ENCODE results near the gene TBX1. TPM values are rescaled to one million over a fixed set of nuclear protein-coding genes. Genes with fewer than 3 reads are reported as not detected.

The TBX1 gene
- total RNA-seq (not detected), polyA plus RNA-seq (not detected)

- H3K36me3 Mint-ChIP-seq: no peaks in the 10 kb centered on the region
- DNase-seq: no peak
- peaks cover 23 to 44% (median 34%) of the 10 kb centered on the region in 4 donors for H3K4me1 Mint-ChIP-seq
- intact Hi-C loops (cut with micrococcal nuclease): no loop called here
- Histone ChIP-seq H3K4me1 (ENCODE audit: insufficient read depth, low read length) (peaks cover 33% of the 10 kb centered on the region), H3K9me3 (ENCODE audit: control insufficient read depth in 1 of 2, low read length in 2 of 2) (no peaks in the 10 kb centered on the region), H3K4me3 (ENCODE audit: low read length in 2 of 2) (no peak within 1 kb of the TSS), H3K36me3 (ENCODE audit: insufficient read depth, low read length) (no peaks in the 10 kb centered on the region), H3K27ac (ENCODE audit: low read depth, low read length) (no peak within 1 kb of the TSS), H3K27me3 (ENCODE audit: insufficient read depth, low read length) (peaks cover 31% of the 10 kb centered on the region)
- peaks cover 0 to 5% (median 0%) of the 10 kb centered on the region in 8 donors for H3K9me3 Mint-ChIP-seq
- ChIA-PET POLR2A (ENCODE audit: partially characterized antibody) (interaction anchor here (1.4 kb wide), 1 partner anchor 12 kb away, joined by 3 read pairs; no protein-coding TSS in a partner anchor), CTCF (ENCODE audit: partially characterized antibody) (no interaction called here)
- H3K27ac Mint-ChIP-seq: peak within 1 kb of the TSS in 3 of 7 donors; percentile 8 to 76 (median 62)
- peak within 1 kb of the TSS; percentile 81 to 93 (median 89) for H3K4me3 Mint-ChIP-seq
- H3K27me3 Mint-ChIP-seq: peaks cover 38 to 42% of the 10 kb centered on the region in 2 donors
Observed at GRCh38 chr22:19760058-19760950, at the start of gene TBX1. TSS of gene TBX1 (plus strand) at chr22:19760778. CDS start at chr22:19760844, 66 bp downstream.

GRCh38 chr22:19713245-19713644 is 47.3 kb upstream of the TBX1 start:
- Mint-ChIP-seq H3K27ac (no peak overlapping the region), H3K27me3 (peaks cover 4 to 13% of the 10 kb centered on the region in 2 donors), H3K4me1 (peaks cover 2 to 8% (median 4%) of the 10 kb centered on the region in 4 donors), H3K36me3 (no peaks in the 10 kb centered on the region), H3K4me3 (peak overlapping the region in 7 of 8 donors; percentile 23 to 83 (median 61)), H3K9me3 (peaks cover 0 to 2% (median 0%) of the 10 kb centered on the region in 8 donors)
- peak in 1 of 5 donors; percentile 5 for DNase-seq
- Histone ChIP-seq H3K9me3 (ENCODE audit: control insufficient read depth in 1 of 2, low read length in 2 of 2) (no peaks in the 10 kb centered on the region), H3K36me3 (ENCODE audit: insufficient read depth, low read length) (no peaks in the 10 kb centered on the region), H3K27ac (ENCODE audit: low read depth, low read length) (no peak overlapping the region), H3K4me1 (ENCODE audit: insufficient read depth, low read length) (peaks cover 12% of the 10 kb centered on the region), H3K4me3 (ENCODE audit: low read length in 2 of 2) (no peak overlapping the region), H3K27me3 (ENCODE audit: insufficient read depth, low read length) (peaks cover 25% of the 10 kb centered on the region)
- intact Hi-C loops (cut with micrococcal nuclease): no loop called here
- POLR2A ChIA-PET (ENCODE audit: partially characterized antibody): no interaction called here
- CTCF ChIA-PET (ENCODE audit: partially characterized antibody): no interaction called here

- H3K4me3 Mint-ChIP-seq: peak overlapping the region; percentile 21 to 83 (median 52)
- H3K27me3 ChIP-seq (ENCODE audit: insufficient read depth, low read length): peaks cover 25% of the 10 kb centered on the region
- no peak overlapping the region for H3K27ac Mint-ChIP-seq
- no peaks in the 10 kb centered on the region for H3K36me3 ChIP-seq (ENCODE audit: insufficient read depth, low read length)
- H3K9me3 ChIP-seq (ENCODE audit: control insufficient read depth in 1 of 2, low read length in 2 of 2): no peaks in the 10 kb centered on the region
- H3K4me1 ChIP-seq (ENCODE audit: insufficient read depth, low read length): peaks cover 16% of the 10 kb centered on the region
- no peak overlapping the region for H3K27ac ChIP-seq (ENCODE audit: low read depth, low read length)
- peaks cover 2 to 8% (median 4%) of the 10 kb centered on the region in 4 donors for H3K4me1 Mint-ChIP-seq
- POLR2A ChIA-PET (ENCODE audit: partially characterized antibody): no interaction called here
- intact Hi-C loops (cut with micrococcal nuclease): no loop called here
- peaks cover 4 to 13% of the 10 kb centered on the region in 2 donors for H3K27me3 Mint-ChIP-seq
- CTCF ChIA-PET (ENCODE audit: partially characterized antibody): no interaction called here
- peak in 1 of 5 donors; percentile 6 for DNase-seq
- peaks cover 0 to 2% (median 0%) of the 10 kb centered on the region in 8 donors for H3K9me3 Mint-ChIP-seq
- H3K4me3 ChIP-seq (ENCODE audit: low read length in 2 of 2): no peak overlapping the region
- H3K36me3 Mint-ChIP-seq: no peaks in the 10 kb centered on the region
Observed at GRCh38 chr22:19713650-19714311, 46.8 kb upstream of the TBX1 start.

GRCh38 chr22:19714312-19715187 is 46.0 kb upstream of the TBX1 start, which contains the start of gene SEPTIN5:
TSS of gene SEPTIN5 (plus strand) at chr22:19714503. CDS start at chr22:19714589, 86 bp downstream.
- Histone ChIP-seq H3K27me3 (ENCODE audit: insufficient read depth, low read length) (peaks cover 25% of the 10 kb centered on the region), H3K9me3 (ENCODE audit: control insufficient read depth in 1 of 2, low read length in 2 of 2) (no peaks in the 10 kb centered on the region), H3K27ac (ENCODE audit: low read depth, low read length) (no peak within 1 kb of the TSS), H3K36me3 (ENCODE audit: insufficient read depth, low read length) (no peaks in the 10 kb centered on the region), H3K4me3 (ENCODE audit: low read length in 2 of 2) (no peak within 1 kb of the TSS), H3K4me1 (ENCODE audit: insufficient read depth, low read length) (peaks cover 21% of the 10 kb centered on the region)
- Mint-ChIP-seq H3K4me3 (peak within 1 kb of the TSS; percentile 47 to 83 (median 66)), H3K27ac (no peak within 1 kb of the TSS), H3K9me3 (peaks cover 0 to 2% (median 0%) of the 10 kb centered on the region in 8 donors), H3K36me3 (no peaks in the 10 kb centered on the region), H3K27me3 (peaks cover 6 to 17% of the 10 kb centered on the region in 2 donors), H3K4me1 (peaks cover 2 to 12% (median 7%) of the 10 kb centered on the region in 4 donors)
- intact Hi-C loops (cut with micrococcal nuclease): no loop called here
- ChIA-PET CTCF (ENCODE audit: partially characterized antibody) (interaction anchor here (1.0 to 1.1 kb wide), 2 partner anchors 16 to 35 kb away, joined by 3 read pairs; no protein-coding TSS in a partner anchor), POLR2A (ENCODE audit: partially characterized antibody) (no interaction called here)
- peak in 1 of 5 donors; percentile 39 for DNase-seq

GRCh38 chr22:19715188-19715930 is 45.2 kb upstream of the TBX1 start:
- Histone ChIP-seq H3K9me3 (ENCODE audit: control insufficient read depth in 1 of 2, low read length in 2 of 2) (no peaks in the 10 kb centered on the region), H3K4me3 (ENCODE audit: low read length in 2 of 2) (no peak overlapping the region), H3K4me1 (ENCODE audit: insufficient read depth, low read length) (peaks cover 21% of the 10 kb centered on the region), H3K36me3 (ENCODE audit: insufficient read depth, low read length) (no peaks in the 10 kb centered on the region), H3K27me3 (ENCODE audit: insufficient read depth, low read length) (peaks cover 25% of the 10 kb centered on the region), H3K27ac (ENCODE audit: low read depth, low read length) (no peak overlapping the region)
- Mint-ChIP-seq H3K27me3 (peaks cover 8 to 24% of the 10 kb centered on the region in 2 donors), H3K27ac (no peak overlapping the region), H3K4me1 (peaks cover 2 to 21% (median 7%) of the 10 kb centered on the region in 4 donors), H3K36me3 (no peaks in the 10 kb centered on the region), H3K9me3 (peaks cover 0 to 2% (median 0%) of the 10 kb centered on the region in 8 donors), H3K4me3 (peak overlapping the region; percentile 32 to 67 (median 59))
- peak in 1 of 5 donors; percentile 19 for DNase-seq
- intact Hi-C loops (cut with micrococcal nuclease): no loop called here
- POLR2A ChIA-PET (ENCODE audit: partially characterized antibody): no interaction called here
- CTCF ChIA-PET (ENCODE audit: partially characterized antibody): interaction anchor here (1.0 to 1.1 kb wide), 2 partner anchors 15 to 36 kb away, joined by 3 read pairs; no protein-coding TSS in a partner anchor

Data from CD4-positive, alpha-beta memory T cell (primary cell).